ENCODE data around the gene CCDC148.

CCDC148 gene

DNA sequence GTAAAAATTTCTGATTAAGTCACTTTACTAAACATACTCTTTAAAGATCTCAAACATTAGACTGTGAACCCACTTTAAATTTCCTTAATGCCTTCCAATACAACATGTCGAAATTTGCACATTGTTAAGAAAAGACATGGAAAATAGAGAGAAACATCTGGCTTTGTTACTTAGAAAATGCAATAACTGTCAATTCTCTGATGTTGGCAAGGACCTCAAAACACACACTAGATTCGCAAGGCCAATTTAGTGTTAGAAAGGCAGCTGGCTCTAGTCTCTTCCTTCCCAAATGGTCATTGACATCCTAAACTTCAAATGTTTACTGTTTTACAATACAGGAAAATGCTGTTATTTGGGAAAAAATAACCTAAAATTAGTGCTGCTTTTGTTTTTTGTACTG is 244.3 kb downstream of the CCDC148 start:
- no peak for DNase-seq (ENCODE audit: low read depth)

DNA sequence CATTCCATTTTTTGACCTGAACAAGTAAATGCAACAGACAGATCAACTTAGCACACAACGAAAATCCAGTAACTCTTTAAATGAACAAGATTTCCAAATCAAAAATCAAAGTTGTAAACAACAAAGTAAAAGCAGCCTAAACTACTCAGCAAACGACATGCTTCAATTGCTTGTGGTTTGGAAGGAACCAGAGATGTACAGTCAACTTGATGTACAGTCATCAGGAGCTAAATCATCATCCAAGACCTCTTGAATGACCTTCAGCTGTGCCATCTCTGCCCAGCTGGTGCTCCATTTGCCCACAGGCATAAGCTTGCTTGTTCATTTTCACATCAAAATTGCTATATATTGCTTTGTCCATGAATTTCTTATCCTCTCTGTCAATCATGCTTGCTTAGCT is 245.1 kb downstream of the CCDC148 start:
- peak; percentile 42 for DNase-seq (ENCODE audit: low read depth)

DNA sequence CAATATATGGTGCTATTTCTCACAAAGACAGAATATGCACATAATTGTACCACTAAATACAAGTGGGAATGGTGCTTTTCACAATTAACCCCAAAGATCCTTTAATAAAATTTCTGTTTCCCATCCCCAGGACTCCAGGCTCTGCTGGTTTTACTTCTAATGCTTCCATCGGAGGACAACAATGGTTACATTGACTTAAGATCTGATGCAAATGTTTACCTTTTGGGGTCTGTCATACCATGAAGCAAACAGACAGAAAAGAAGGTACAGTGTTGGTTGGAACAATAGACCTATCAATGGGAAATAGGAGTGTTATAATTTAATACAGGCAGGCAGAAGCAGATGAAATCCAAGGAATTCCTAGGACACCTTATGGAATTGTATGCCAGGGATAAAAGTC is 249.2 kb downstream of the CCDC148 start:
- no peak for DNase-seq (ENCODE audit: low read depth)

DNA sequence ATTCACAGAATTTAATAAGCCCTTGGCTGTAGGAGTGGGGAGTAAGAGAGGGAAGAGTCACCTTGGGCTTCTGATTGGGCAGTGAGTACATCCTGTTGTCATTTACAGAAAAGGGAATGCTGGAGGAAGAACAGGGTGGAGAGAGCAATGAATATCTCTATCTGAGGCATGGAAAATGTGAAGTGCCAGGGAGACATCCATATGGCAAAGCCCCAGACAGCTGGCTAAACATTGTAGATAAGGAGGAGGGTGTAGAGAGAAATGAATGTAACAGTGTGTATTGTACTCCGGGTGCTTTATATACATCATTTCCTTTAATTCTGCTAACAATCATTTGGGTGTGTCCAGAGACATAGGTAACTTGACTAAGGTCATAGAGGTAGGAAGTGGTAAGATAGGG is 251.3 kb downstream of the CCDC148 start:
- no peak for DNase-seq (ENCODE audit: low read depth)

DNA sequence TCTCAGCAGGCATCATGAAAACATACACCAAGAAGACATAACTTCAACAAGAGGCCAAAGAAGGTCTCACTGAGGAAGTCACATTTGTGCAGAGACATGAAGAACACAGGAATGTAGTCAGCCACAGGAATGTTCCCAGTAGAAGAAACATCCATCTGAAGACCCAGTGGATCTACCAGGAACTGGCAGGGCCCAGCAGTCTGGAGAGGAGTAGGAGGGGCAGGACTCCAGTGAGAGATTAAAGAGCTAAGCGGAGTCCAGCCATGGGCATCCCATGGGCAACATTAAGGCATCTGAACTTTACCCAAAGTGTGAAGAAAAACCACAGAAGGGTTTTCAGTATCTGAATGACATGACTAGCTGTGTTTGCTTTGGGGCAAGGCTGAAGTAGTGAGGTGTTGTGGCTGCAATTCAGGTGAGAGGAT is 251.8 kb downstream of the CCDC148 start:
- no peak for DNase-seq (ENCODE audit: low read depth)

DNA sequence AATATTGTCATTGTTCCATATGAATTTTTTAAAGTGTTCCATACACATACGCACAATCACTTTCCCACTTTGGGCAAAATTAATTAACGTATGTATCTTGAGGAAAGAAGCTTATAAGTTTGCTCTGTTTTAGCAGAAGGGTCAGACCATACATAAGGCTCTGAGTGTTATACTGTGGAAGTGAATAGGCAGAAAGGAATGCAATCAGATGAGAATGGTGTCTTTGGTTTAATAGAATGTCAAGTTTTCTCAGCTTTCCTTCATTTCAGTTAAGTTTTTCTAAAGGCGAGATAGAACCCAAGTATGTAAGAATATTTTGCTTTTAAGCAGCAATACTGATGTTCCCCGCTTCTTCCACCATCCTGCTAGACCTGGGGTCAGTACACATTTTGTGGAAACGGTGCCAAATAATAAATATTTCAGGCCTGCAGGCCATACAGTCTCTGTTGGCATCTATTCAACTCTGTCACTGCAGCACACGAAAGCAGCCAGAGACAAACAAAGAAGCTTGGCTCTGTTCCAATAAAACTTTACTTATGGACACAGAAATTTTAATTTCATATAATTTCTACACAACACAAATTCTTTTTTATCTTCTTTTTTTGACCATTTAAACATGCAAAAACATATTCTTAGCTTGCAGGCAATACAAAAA is 254.3 kb downstream of the CCDC148 start:
- no peak for DNase-seq (ENCODE audit: low read depth)

DNA sequence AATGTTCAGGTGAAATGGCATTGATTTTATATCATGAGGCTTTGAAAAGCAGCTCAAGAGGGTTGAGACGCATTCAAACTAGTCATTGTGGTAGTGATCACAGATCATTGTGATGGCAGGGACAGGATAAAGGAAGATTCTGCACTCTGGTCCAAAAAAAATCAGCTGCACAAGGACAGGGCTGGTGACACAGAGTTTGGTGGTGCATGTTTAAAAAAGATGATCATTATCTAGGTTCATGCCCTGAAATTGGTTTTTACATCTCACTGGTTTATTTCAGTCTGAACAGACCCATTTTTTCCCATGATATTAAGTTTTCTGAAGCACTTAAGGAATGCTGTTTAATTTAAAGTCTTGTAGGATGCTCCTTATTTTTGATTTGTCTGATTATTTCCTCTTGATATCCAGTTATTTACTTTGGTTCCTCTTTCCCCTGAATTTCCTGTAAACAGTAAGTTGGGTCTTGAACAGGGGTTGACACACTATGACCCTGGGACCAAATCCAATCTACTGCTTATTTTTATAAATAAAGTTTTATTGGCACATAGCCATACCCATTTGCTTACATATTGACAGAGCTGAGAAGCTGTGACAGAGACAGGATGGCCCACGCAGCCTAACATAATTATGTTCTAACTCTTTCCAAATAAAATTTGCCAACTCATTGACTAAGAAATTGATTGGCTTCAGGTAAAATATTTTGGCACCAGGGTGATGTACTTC is 256.5 kb downstream of the CCDC148 start:
- DNase-seq (ENCODE audit: low read depth): no peak

DNA sequence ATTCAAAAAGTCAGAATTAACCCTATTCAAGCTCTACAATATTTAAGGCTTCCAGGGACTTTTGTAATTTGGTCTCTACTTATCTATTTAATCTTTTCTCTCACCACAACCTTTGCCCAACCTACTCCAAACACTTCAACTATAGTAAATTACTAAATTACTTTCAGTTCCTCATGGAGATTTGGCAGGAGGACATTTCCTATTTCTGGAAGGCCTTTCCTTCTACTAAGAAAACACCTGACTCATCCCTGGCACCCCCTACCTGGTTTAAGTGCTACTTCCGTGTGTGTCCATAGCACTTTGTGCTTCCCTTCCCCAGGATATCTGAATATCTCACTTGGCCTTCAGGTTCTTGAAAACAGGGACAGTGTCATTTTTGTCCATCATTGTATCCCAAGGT is 258.6 kb downstream of the CCDC148 start:
- no peak for DNase-seq (ENCODE audit: low read depth)

DNA sequence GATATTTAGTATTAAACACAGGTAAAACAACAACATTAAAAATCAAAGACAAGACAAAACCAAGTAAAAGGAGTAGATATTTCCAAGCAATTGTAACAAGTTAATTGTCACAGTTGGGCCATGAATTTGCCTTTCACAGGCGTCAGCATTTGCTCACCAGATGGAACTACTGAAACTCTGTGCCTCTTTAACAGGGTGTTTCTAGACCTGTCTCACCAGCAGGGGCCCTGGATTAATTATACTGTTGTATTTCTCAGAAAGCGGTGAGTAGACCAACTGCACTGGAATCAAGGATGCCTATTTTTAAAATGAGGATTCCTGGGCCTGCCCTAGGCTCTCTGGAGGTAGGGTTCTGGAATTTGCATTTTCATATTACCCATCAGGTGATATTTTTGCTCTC is 262.3 kb downstream of the CCDC148 start:
- DNase-seq (ENCODE audit: low read depth): no peak

DNA sequence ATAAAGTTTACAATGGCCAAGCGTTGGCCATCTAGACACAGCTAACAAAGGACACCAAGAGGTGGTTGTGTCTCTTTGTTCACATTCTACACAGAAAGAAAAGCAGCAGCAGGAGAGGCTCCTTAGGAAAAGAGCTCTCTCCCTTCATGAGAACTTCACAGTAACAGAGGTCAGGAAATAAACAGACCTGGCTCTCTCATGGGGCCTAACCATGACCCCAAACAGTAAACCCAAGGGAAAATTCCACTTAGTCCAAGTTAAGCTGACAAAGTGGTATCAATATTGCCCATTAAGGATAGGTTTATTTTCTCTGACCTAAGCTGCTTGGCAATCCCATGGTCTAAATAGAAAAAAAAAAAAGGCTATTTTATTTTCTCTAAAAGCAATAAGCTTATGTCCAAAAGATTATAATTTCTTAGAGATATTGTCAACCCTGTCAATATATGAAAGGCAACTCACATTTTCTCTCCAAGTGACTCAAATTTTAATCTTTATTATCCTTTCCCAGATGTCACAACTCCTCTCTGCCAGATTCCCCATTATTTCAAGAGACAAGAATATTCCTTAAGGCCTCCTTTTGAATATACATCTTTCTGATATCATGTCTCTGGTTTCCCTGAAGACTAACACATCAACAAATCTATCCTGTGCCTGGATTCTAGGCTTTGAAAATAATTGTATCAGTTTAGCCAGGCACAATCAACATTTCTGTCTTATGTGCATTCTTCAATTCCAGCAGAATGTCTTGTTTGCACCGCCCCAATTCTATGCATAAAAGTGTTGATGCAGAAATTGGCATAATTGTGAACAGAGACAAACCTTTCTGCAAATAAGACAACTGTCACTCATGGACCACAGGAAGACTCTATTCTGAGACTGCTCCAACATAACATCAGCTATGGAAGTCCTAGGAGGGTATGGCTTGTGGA is 263.8 kb downstream of the CCDC148 start:
- no peak for DNase-seq (ENCODE audit: low read depth)

DNA sequence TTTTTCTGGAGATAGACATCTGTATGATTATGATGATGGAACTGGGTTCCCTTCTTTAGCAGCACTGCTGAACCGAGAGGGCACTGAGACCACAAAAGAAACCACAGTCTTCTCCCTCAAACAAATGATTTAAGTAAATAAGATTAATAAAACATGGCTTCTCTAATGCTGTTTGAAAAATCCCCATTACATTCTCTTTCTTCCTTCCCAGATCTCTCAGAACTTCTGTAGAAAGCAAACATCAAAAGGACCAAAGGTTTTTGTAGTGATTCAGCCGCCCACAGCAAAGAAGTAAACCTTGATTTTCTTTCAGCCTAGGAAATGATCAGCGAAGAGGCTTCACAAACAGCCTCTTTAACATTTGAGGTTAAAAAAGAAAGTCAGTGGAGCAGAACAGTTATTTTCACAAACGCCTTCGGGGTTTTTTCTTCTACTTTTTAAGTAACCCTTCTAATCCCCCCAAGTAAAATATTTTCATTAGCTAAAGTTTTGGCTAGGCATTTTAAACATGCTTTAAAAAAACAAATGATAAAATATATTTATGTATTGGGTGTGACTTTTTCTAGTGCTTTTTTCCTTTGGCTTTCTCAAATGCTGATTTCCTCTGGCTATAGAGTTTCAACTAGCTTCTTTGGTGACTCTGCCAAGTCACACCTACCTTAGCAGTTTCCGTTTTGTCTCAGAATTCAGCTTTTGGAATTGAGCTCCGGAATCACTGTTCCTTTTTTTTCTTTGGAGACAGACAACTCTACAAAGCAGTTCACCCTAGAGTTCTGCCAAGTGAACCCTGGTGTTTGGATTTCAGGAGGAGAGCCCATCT is 265.3 kb downstream of the CCDC148 start:
- no peak for DNase-seq (ENCODE audit: low read depth)

DNA sequence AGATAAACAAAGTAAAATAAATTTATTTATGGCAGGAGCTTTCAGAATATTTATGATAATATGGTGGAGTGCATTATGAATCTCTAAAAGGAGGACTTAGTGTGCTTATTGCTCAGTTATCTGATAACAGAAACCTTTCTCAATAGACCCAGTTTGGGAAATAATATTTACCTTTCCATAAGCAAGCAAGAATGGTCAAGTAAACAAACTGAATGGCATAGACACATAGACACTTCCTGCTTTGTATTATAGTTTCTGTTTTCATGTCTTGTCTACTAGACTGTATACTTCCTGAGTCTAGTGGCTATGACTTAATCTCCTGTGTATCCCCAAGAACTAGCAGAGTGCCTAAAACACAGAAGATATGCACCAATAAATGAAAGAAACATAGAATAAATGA is 267.0 kb downstream of the CCDC148 start:
- DNase-seq (ENCODE audit: low read depth): no peak

DNA sequence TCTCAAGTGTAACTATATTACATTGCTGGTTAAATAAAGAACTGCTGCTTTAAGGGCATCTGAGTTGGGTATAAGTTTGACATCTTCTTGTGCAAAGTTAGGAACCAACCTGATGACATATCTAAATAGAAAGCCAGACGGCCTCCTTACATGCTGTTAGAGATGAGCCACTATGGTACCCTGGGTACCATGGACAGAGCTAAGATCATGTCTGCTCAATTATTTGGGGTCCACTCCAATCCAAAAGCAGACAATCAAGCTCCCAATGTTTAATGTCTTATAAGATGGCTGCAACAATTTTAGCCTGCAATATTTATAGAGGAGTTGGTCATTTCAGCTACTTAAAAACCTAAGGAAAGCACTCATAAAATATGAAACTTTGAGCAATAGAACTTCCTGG is 268.6 kb downstream of the CCDC148 start:
- no peak for DNase-seq (ENCODE audit: low read depth)

DNA sequence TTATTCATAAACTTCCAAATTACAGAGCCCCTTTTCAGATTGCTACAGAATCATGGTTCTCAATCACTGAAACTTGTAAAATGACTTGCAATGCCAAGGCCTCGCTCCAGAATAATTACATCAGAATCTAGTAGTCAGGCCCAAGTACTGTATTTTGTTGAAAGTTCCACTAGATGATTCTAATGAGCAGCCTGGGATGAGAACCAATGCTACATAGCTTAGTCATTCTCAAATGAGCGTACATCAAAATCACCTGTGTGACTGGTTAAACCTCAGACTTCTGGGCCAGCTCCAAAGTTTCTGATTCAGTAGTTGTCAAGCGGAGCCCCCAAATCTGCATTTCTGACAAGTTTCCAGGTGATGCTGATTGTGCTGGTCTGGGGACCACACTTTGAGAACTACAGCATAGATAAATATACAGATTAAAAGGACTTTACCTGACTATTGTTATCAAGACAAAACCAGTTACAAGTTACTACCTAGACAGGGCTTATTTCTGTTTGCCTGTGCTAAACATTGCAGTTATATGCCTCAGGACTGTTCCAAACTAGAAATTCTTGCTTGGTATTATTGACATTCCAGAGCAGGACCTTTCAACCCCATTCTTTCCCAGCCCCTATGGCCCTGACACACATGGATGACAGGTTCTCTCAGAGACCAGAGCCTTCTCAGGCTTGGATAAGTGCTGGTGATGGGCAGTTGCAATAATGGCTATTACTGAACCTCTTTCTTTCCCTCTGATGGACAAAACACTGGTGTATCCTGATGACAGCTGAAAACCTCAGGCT is 271.8 kb downstream of the CCDC148 start:
- DNase-seq (ENCODE audit: low read depth): no peak

DNA sequence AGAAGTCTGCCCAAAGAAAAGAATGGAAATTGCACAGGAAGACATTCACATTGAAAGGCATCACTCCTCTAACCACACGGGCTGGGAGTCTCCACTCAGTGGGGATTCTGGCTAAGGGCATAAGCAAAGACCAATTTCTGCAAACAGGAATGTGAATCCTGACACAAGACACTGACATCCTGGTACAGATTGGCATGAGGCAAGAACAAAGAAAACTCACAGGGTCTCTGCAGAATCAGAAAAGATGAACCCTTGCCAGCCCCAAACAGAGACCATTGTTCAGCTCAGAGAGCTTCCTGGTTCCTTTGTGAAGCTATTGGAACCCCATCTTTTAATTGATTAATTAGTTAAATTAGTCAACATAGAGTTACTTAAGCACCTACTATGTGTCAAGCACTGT is 272.6 kb downstream of the CCDC148 start:
- DNase-seq (ENCODE audit: low read depth): no peak

DNA sequence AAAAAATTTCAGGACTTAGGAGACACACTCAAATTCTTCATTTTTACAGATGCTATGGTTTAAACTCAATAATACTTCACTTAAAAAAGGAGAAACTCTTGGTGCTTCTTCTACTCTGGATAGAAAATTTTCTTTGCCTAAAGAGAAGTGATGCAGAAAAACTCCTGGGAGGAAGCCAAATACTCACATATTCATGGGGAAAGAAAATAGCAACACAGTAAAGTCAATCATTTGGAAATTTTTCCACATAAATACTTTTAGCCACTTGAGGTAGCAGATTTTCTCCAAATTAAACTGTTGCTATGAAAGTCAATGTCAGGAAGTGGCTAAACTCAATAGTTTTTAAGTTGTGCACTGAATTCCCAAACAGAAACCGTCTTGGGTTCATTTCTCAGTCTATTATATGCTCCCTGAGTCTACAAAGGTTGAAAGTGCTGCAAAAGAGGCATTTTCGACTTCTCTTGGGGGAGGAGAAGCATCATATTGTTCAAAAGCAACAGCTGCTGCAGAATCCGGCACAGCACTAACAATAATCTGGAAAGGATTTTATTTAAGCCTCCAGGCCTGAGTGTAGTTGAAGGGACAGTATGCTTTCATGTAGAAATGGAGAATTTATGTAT is 273.8 kb downstream of the CCDC148 start:
- no peak for DNase-seq (ENCODE audit: low read depth)

DNA sequence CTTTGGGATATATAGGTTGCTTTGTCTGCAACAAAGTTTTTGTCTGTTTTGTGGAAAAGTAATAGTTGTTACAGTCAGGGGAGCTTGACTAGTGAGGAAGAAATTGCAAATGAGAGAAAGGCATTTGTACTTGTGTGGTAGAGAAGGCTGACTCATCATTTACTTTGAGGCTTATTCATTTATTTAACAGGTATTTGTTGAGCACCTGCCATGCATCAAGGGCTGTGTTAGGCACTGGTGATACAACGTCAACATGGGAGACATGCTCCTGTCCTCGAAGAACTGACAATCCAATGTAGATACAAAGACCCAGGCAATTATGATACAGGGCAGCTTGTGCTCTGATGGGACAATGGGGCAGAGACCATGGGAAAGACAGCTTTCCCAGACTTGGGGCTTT is 275.4 kb downstream of the CCDC148 start:
- DNase-seq (ENCODE audit: low read depth): no peak

DNA sequence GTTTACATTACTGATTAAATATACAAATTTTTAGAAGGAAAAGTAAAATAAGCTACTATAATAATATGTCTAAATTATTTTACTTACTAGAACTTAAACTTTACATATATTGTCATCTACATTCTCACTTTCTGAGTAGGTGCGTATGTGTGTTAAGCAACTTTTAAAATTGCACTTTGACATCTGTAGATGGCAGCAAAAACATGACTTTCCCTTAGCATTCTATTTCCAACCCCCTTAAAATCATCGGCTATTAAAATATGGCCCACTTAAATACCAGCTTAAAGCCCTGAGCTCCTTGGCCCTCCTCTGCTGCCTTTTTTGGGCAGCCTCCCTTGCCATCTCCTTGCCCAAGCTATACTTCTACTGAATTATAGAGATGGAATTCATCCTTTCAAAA is 276.9 kb downstream of the CCDC148 start:
- DNase-seq (ENCODE audit: low read depth): peak; percentile 17

DNA sequence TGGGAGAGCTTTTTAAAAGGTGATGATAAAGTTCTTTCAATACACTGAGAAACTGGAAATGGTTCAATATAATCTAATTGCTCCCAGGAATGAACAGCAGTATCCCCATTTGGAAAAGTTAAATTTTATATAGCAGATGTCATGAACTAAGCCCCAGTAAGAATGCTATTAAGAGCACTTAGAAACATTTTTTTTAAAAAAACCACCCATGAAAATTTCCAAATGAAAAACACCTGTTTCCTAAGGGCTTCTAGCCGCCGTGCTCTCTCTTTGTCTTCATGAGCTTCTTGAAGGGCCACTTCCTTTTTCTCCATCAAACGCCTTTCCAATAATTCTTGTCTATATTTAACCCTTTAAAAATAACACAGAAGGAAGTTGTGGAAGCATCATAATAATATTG is 277.9 kb downstream of the CCDC148 start:
- DNase-seq (ENCODE audit: low read depth): no peak

DNA sequence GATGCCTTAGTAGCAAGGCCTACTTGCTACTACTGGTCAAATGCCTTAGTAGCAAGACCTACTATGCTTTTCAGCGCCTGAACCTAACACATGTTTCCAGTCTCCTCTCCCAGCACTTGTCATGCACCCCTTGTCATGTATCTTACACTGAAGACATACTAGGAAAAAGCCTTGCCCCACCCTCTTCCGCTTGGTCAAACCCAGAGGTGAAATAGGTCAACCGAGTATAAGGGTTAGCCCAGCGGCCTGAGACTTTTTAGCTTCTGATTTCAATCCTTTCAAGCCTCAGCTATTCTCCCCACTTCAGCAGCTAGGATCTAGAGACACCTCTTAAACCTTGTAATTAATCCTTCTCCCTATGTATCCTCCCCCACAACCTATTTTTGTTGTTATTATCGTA is 281.6 kb downstream of the CCDC148 start:
- DNase-seq (ENCODE audit: low read depth): no peak

DNA sequence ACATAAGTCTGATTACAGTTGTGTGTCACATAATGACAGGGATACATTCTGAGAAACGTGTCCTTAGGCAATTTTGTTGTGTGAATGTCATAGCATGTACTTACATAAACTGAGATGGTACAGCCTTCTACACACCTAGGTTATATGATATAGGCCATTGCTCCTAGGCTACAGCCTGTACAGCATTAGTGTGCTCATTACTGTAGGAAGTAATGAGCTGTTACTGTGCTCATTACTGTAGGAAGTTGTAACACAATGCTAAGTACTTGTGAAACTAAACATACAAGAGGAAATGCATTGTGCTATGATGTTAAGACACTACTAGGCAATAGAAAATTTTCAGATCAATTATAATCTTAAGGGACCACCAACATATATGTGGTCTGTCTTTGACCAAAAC is 282.1 kb downstream of the CCDC148 start:
- no peak for DNase-seq (ENCODE audit: low read depth)
